Measurements from ENCODE around the gene TMEM134.
"Not testable (repeated sequence)": the region's sequence is repeated elsewhere in the genome, so short reads cannot be mapped to it uniquely, and the experiment has no call there.

TMEM134 gene, protein sequence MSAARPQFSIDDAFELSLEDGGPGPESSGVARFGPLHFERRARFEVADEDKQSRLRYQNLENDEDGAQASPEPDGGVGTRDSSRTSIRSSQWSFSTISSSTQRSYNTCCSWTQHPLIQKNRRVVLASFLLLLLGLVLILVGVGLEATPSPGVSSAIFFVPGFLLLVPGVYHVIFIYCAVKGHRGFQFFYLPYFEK

GRCh38 chr11:67468759-67469507 lies at the start of gene TMEM134:
Gene TMEM134, minus strand, starts transcription at chr11:67469251. Its CDS starts 59 bp downstream, at chr11:67469192.
- DNase-seq = peak; percentile 99

GRCh38 chr11:67517784-67518552 lies 48.9 kb upstream of the TMEM134 start:
- DNase-seq = no peak

DNA sequence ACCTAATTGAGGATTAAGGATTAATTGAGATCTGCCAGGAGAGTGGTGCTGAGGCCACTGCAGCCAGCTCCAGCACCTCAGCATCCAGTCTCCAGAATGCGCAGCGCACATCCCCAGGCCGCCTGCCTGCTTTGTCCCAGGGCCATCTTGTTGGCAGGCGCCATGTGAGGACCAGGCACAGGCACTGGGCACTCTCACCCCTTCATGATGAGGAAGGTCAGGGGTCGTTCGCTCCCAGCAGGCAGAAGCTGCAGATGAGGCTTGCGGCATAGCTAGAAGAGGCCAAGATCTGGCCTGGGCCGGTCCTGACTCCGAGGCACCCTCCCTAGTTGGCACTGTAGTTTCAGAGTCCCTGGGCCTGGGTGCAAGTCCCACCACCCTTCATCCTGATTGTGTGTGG lies 47.8 kb upstream of the TMEM134 start:
- DNase-seq = no peak

DNA sequence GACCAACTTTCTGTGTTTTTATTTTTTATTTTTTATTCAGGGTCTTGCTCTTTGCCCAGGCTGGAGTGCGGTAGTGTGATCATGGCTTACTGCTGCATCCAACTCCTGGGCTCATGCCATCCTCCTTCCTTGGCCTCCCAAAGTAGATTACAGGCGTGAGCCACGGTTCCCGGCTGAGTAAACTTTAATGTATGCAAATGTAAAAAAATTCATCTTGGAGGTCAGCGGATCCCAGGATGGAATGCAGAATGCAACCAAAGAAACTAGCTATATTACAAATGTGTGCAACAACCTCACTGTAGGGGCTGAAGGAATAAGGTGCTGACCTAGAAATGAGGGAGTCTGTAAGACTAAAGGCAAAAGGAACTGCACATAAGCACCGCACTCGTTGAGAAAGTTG lies 45.1 kb upstream of the TMEM134 start:
- no peak for DNase-seq

DNA sequence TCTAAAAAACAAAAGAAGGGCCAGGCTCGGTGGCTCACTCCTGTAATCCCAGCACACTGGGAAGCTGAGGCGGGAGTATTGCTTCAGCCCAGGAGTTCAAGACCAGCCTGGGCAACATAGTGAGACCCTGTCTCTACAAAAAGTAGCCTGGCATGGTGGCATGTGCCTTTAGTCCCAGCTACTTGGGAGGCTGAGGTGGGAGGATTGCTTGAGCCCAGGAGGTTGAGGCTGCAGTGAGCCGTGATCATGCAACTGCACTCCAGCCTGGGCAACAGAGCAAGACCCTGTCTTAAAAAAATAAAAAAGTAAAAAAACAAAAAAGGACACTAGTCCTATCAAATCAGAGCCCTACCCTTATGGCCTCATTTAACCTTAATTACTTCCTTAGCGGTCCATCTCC lies 42.5 kb upstream of the TMEM134 start:
- DNase-seq = not testable (repeated sequence)

DNA sequence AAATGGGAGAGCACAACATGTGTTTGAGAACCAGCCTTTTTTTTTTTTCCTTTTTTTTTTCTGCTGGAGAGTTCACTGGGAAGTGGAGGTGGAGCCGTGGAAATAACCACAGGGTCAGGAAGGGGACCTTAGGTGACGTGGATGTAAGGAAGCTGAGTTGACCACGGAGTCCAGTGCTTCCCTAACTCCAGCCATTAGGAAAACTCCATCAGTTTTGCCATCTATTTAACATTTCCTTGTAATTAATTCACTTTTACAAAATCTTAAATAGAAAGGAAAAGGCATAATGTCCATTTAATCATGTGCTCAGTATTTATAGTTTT lies 40.9 kb upstream of the TMEM134 start:
- DNase-seq = no peak

DNA sequence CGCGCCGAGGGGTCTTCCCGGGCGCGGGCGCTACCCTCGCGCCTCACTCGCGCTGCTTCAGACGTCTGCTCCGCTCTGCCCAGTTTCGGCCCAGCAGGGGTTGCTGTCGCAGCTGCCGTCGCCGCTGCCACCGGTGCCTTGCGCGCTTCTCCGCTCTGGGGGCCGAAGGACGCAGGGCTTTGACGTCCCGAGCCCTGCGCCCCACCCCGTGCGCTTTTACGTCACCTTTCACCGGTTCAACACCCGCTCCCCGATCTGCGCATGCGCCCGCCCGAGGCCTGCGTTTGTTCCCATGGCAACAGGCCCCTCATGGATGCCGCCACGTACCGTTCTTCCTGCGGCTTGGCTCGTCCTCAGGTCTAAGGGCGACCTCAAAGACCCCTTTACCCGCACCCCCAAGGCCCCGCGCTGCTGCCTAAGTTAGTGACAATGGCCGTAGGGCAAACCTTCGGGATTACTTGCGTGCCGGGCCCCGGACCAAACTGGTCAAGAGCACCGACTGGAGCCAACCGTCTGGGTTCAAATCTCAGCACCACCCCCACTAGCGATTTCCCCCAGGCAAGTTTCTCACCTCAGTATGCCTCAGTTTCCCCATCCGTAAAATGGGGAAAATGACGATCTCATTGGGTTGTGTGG lies 39.6 kb upstream of the TMEM134 start:
- peak; percentile 100 for DNase-seq

GRCh38 chr11:67507864-67508485 lies 38.9 kb upstream of the TMEM134 start, which contains the start of gene CDK2AP2:
Gene CDK2AP2, minus strand, starts transcription at chr11:67508162. Its CDS starts 80 bp downstream, at chr11:67508082.
- DNase-seq = peak; percentile 98

DNA sequence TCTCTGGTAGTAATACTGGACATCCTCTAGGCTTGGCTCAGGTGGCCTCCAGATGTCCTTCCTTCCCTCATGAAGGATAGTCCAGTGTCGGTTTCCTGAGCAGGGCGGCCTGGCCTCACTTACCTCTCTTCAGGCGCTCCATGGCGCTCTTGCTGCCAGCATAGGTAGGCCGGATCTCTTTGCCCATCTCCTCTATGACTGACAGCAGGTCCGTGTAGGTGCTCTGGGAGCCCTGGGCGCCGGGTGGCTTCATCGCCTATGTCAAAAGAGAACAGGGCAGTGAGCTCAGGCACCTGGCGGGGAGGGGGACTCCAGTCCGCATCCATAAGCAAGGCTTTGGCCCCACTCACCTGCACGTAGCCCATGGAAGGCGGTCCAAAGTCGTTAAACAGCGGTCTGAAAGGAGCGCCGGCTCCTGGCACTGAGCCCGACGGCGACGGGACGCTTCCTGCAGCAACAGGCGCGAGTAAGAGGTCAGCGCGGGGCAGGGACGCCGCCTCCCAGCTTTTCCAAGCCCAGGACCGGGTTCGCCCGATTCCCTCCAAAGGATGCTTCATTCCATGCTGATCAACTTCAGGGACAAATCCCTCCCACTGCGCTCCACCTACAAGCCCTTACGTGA lies 38.3 kb upstream of the TMEM134 start:
- DNase-seq = no peak

DNA sequence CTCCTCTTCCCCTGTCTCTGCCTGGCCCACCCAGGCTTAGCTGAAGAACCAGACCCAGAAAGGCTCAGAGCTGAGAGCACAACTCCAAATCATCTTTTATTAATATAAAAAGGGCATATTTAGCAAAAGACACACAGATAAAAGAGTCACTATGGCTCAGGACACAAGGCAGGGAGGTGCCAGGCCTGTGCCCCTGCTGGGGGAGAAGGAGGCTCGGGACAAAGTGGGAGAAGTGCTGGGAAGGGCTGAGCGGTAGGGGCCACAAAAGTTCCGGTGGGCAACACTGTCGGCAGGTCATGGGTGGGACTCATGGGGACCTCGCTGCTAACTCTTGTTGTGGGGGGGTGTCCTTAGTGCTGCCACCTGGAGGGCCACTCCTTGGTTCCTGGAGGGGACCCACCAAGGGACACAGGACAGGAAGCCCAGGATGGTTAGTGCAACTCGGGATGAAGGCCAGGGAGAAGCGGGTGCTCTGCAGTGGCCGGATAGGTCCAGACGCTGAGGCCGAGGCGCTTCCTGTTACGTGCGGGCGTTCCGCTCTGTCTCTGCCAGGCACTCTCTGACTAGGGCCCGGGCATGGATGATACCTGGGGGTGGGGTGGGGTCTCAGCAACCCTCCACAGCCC lies 37.5 kb upstream of the TMEM134 start:
- DNase-seq = no peak

DNA sequence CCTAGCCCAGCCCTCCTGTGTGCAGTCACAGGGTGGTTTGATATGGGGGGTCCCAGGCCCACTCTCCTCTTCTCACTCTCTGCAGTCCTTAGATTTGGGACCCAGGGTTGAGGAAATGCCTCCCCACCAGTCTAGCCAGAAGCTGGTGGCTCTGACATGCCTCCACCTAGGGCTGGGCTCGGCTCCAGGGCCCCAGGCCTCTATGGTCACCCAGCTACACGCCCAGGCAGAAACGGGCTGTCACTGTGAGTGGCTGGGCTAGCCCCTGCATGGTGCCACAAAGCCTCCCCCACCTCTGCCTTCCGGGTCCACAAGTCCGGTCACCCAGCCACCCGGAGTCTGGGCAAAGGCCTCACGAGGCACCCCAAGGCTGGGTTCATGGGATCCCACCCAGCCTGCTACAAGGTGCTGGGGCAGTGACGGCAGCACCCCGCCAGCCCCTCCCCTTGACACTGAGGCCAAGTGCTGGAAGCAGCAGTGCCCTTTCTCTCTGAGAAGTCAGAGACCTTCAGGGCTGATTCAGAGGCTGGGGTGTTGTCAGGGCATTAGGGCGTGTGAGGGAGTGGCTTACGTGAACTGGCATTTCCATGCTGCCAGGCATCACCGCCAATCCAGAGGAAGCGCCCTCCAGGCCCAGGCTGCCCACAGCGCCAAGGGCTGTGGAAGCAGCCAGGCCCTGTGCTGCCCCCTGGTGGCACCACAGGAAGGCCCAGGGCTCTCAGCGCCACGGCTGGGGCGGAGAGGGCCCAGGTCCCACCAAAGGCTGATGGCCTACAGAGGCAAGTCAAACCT lies 36.8 kb upstream of the TMEM134 start:
- DNase-seq = peak; percentile 97

- DNase-seq = peak; percentile 92
Measured at GRCh38 chr11:67504950-67505581, 36.0 kb upstream of the TMEM134 start, which contains the start of gene PITPNM1. Gene PITPNM1, minus strand, starts transcription at chr11:67505363. Its CDS starts 1,183 bp downstream, at chr11:67504180.

DNA sequence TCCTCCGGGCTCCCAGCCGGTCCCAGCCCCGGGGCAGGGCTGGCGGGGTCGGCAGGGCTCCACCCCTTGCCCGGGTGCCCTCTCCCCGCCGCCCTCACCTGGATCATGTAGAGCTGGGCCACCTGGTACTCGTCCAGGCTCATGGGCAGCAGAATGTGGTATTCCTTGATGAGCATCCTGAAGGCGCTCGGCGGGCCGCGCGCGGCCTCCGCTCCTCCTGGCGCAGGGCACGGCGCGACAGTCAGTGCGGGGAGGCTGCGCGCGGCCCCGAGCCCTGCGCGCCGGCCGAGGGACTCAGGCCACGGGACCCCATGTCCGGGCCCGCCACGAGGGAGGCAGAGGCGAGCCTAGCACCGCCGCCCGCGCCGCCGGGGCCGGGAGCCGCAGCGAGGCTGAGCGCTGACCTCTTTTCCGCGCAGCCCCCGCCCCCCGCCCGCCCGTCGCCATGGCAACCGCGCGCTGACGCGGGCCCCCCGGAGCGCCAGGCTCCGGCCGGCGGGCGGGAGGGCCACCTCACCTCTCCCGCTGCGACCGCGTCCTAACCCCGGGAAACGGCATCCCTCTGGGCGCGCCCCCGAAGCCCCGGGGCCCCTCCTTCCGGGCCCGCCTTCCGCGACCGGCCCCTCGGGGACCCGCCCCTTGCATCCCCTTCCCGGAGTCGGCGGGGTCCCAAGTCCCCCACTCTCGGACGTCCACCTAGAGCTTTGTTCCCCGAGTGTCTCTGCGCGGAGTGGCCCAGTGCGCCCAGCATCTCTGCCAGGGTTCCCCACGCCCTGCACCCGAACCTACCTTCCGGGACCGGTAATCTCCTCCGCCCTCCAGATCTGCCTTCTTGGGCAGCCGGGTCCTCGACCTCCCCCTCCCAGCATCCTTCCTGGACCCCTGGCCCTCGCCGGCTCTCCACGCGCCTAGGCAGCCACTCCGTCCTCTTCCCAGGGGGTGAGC lies 35.2 kb upstream of the TMEM134 start:
- peak; percentile 78 for DNase-seq

DNA sequence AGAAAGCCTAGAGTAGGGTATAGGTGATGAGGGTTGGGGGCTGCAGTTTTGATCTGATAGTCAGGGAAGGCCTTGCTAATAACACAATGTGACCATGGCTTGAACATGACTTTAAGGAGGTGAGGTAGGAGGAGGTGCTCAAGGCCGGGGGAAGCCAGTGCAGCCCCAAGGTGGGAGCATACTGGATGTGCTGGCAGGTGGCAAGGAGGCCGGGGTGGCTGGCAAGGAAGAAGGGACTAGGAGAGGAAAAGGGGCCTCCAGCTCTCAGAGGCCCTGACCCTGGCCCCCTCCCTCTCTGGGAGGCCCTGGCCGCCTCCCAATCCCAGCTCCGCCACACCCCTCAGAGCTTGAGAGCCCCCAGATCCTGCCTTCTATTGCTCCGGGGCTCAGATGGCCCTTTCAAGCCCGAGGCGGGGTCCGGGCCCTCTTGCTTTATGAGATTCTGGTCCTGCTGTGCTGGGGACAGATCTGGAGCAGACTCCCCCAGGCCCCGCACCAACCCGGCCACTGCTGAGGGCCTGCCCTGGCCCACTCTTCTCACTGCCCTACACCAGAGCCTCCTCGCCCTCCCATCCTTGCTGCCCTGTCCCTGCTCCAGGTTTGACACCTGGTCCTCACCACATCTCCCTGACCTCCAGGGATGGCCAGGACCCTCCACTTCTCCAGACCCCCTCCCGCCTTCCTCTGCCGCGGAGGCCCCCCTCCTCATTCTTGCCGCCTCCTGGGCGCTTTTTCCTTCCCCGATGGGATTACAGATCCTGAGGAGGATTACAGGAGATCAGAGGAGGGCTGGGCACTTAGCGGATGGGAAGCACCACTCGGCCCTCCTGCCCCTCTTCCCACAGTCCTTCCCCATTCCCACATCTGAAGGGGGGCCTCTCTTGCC lies 34.3 kb upstream of the TMEM134 start:
- no peak for DNase-seq

DNA sequence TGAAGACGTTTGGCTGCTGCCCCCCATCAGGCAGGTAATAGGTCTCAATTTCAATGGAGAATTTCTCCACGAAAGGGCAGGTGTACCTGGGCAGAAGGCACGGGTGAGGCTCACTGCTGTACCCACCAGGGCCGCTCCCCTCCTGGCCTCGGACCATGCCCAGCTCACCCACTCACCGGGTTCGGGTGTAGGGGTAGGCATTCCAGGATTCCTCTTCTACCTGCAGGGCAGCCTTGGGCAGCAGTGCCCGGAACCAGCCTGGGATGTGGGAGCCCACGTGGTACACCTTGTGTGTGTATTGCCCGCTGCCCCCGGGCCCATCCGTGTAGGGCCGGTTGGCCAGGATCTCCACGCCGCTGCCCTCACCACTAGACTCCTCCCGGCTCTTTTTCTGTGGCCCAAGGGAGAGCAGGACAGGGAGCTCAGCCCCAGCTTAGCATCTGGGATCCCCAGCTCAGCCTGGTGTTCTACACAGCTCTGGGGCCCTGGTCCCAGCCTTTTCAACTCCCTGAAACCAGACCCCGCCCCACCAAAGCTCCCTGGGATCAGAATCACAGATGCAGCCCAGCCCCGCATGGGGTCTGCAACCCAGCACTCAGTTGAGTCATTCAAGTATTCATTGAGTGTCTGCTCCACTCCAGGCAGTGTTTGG lies 33.4 kb upstream of the TMEM134 start:
- DNase-seq = no peak

DNA sequence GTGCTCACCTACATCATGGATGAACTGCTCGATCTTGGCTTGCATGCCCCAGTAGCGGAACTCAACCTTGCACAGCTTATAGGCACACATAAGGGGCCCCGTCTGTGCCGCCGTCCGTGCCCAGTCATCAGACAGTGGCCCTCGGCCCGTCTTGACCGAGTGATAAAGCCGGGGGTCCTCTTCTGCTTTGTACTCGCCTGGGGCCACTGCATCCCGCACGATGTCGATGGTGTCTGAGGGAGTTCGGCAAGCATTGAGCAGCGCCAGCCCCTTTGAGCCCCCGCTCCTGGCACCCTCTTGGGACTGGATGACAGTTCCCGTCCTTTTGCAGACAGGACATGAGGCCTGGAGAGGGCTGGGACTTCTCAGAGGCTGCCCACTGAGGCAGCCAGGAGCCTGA lies 32.8 kb upstream of the TMEM134 start:
- DNase-seq = no peak

DNA sequence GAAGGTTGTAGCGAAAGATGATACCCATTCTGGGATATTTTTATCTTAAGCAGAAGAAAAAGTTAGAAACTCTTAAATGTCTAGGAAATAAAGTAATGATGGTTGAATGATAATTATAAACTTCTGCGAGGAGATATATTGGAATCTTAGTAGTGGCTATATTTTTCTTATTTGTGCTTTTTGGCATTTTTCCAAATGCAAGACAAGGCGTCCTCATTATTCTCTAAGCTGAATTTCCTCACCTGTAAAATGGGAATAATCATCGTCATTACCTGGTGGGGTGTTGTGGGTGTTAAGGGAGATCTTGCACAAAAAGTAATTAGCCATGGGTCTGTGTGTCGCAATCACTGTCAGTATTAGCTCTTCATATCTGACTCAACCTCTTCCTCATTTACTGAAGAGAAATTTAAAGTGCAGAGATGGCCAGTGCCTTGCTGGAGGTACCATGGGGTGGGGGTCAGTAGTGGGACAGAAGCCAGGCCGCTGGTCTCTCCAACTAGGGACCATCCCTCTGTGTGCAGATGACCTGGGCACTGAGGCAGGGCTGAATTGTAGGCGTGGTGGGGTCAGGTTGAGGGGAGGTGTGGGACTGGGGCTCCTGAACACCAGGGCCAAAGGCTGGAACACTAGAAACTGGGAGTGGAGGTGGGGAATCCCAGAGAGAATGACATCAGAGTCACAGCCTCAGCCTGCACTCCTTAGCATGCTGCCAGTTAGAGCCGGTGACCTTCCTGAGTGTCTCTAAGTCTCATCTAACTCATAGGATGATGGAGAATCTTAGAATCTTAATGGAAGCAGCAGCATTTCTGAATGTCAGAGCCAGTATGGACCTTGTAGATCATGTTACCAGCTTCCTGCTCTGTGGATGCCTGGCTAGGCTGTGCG lies 32.0 kb upstream of the TMEM134 start:
- DNase-seq = no peak

Measured in activated CD8-positive, alpha-beta memory T cell treated with anti-CD3 and anti-CD28 coated beads, Interleukin-2, amount 50 U/mL, for 48 hours (primary cell).